ENCODE data around the gene SPATA3. TPM values are rescaled to one million over a fixed set of nuclear protein-coding genes. Genes with fewer than 3 reads are reported as not detected.

SPATA3 gene
- total and polyA plus RNA-seq, 2 donors (not counting 1 experiment from before 2014, with no cell fraction given), result not detected

DNA sequence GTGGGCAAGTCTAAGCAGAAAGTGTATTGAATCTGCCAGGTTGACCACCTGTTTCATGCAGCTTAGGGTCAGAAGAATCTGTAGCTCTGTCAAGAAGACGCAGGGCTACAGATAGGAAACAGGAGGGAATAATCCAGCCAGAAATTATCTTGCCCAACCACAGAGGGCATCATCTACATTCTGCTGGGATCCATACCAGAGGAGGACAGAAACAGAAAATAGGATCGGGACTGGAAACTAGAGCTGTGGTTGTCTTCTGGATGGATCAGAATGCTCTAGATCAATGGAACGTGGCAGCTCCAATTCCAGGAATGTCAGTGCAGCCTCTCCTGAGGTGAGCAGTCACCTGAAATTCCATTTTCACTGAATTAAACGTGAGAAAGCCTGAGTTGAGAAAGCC is 3.6 kb downstream of the SPATA3 start:
- Histone ChIP-seq H3K27me3 (ENCODE audit: control insufficient read depth, insufficient read depth, low read length) (peaks cover 10% of the 10 kb centered on the region), H3K36me3 (ENCODE audit: control insufficient read depth, insufficient read depth, low read length) (no peaks in the 10 kb centered on the region)
- no peak for DNase-seq (ENCODE audit: low read depth in 2 of 2)

DNA sequence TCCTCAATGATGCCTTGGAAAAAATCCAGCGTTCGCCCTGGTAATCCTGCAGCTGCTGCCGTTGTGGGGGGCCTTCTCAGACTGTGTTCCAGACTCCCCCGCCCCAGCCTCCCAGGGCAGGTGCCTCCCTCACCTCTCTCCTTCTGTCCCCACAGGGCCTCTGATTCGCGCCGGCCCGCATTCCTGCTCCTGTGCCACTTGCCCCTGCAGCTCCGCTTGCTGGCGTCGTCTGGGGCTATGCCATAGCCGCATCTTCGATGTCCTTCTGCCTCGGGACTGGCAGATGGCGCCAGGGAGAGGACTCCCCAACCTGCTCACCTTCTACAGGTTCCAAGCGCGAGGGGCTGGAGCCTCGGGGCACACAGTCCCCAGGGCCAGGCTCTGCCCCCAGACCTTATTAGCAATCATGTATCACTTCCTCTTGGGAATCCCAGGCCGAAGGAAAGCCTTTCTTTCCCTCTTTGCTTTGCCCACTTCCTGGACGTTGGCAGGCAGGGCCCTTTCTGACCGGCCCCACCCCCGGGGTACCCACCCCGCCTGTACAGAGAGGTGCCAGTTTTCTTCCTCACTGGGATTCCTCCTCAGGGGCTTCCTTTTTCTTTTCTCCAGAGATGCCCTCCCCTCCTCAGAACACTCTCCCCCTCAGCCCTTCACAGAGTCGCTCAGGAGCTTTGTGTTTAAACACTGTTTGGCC is 4.4 kb downstream of the SPATA3 start:
- Histone ChIP-seq H3K9ac (ENCODE audit: insufficient read depth, low read length) (no peak overlapping the region), H3K36me3 (ENCODE audit: control insufficient read depth, insufficient read depth, low read length) (no peaks in the 10 kb centered on the region), H3K4me3 (replicated peaks in 1 of 4; ENCODE audit: control extremely low read depth in 1 of 4, insufficient read depth in 1 of 4, low read depth in 3 of 4, low read length in 4 of 4) (no peak overlapping the region), H3K4me1 (ENCODE audit: control insufficient read depth, extremely low read depth, insufficient read depth, low read length) (no peaks in the 10 kb centered on the region), H3K9me3 (ENCODE audit: control insufficient read depth, insufficient read depth, low read depth, low read length) (no peaks in the 10 kb centered on the region), H3K27ac (ENCODE audit: insufficient read depth, low read length) (no peak overlapping the region), H3K27me3 (ENCODE audit: control insufficient read depth, insufficient read depth, low read length) (peaks cover 10% of the 10 kb centered on the region), H2AFZ (ENCODE audit: low read length) (no peak overlapping the region), H4K20me1 (ENCODE audit: control insufficient read depth, extremely low read depth, insufficient read depth, low read length) (no peaks in the 10 kb centered on the region), H3K4me2 (ENCODE audit: extremely low read depth, insufficient read depth, low read length) (no peak overlapping the region), H3K79me2 (ENCODE audit: control insufficient read depth, insufficient read depth, low read length) (no peaks in the 10 kb centered on the region)
- no peak for DNase-seq (ENCODE audit: low read depth in 2 of 2)
- TF ChIP-seq, protein P1, sequence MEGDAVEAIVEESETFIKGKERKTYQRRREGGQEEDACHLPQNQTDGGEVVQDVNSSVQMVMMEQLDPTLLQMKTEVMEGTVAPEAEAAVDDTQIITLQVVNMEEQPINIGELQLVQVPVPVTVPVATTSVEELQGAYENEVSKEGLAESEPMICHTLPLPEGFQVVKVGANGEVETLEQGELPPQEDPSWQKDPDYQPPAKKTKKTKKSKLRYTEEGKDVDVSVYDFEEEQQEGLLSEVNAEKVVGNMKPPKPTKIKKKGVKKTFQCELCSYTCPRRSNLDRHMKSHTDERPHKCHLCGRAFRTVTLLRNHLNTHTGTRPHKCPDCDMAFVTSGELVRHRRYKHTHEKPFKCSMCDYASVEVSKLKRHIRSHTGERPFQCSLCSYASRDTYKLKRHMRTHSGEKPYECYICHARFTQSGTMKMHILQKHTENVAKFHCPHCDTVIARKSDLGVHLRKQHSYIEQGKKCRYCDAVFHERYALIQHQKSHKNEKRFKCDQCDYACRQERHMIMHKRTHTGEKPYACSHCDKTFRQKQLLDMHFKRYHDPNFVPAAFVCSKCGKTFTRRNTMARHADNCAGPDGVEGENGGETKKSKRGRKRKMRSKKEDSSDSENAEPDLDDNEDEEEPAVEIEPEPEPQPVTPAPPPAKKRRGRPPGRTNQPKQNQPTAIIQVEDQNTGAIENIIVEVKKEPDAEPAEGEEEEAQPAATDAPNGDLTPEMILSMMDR (conservative IDR thresholded peaks at IDR 0.05 in 1 of 2, IDR thresholded peaks at IDR 0.05 in 1 of 2; ENCODE audit: low read depth in 1 of 2, low read length in 2 of 2), result no peak
- TF ChIP-seq EZH2 (IDR thresholded peaks at IDR 0.05; ENCODE audit: low read length, missing control alignments), result no peak

More for the DNA sequence above, 3.6 kb downstream of the SPATA3 start:
- no peak for TF ChIP-seq EZH2 (IDR thresholded peaks at IDR 0.05; ENCODE audit: low read length, missing control alignments)
- TF ChIP-seq, protein P1 (conservative IDR thresholded peaks at IDR 0.05 in 1 of 2, IDR thresholded peaks at IDR 0.05 in 1 of 2; ENCODE audit: low read depth in 1 of 2, low read length in 2 of 2), result no peak
- no peaks in the 10 kb centered on the region for H3K9me3 ChIP-seq (ENCODE audit: control insufficient read depth, insufficient read depth, low read depth, low read length)
- H3K4me2 ChIP-seq (ENCODE audit: extremely low read depth, insufficient read depth, low read length), result no peak overlapping the region
- no peaks in the 10 kb centered on the region for H4K20me1 ChIP-seq (ENCODE audit: control insufficient read depth, extremely low read depth, insufficient read depth, low read length)
- no peak overlapping the region for H2AFZ ChIP-seq (ENCODE audit: low read length)
- no peak overlapping the region for H3K9ac ChIP-seq (ENCODE audit: insufficient read depth, low read length)
- no peak overlapping the region for H3K4me3 ChIP-seq (replicated peaks in 1 of 4; ENCODE audit: control extremely low read depth in 1 of 4, insufficient read depth in 1 of 4, low read depth in 3 of 4, low read length in 4 of 4)
- no peaks in the 10 kb centered on the region for H3K79me2 ChIP-seq (ENCODE audit: control insufficient read depth, insufficient read depth, low read length)
- no peak overlapping the region for H3K27ac ChIP-seq (ENCODE audit: insufficient read depth, low read length)
- no peaks in the 10 kb centered on the region for H3K4me1 ChIP-seq (ENCODE audit: control insufficient read depth, extremely low read depth, insufficient read depth, low read length)

DNA sequence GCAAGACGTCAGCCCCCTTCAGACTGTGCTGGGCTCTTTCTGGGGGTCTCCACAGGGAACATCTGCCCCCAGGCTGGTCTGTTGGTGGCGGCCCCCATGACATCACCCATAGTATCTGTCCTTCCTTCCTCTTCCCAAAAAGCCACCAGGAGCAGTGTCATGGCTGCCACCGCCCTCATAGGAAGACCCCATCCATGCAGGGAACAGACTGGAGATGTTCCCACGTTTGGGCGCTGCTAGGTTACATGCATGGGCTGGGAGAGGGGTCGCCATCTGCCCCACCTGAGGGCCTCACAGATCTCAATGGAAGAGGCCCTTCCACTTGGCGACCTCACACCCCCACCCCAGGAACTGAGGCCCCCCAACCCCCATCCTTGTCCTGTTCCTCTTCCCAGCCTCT is 5.1 kb downstream of the SPATA3 start:
- H3K79me2 ChIP-seq (ENCODE audit: control insufficient read depth, insufficient read depth, low read length), result no peaks in the 10 kb centered on the region
- no peaks in the 10 kb centered on the region for H4K20me1 ChIP-seq (ENCODE audit: control insufficient read depth, extremely low read depth, insufficient read depth, low read length)
- no peaks in the 10 kb centered on the region for H3K9me3 ChIP-seq (ENCODE audit: control insufficient read depth, insufficient read depth, low read depth, low read length)
- no peak overlapping the region for H3K4me3 ChIP-seq (replicated peaks in 1 of 4; ENCODE audit: control extremely low read depth in 1 of 4, insufficient read depth in 1 of 4, low read depth in 3 of 4, low read length in 4 of 4)
- H3K27me3 ChIP-seq (ENCODE audit: control insufficient read depth, insufficient read depth, low read length), result peaks cover 10% of the 10 kb centered on the region
- no peak overlapping the region for H2AFZ ChIP-seq (ENCODE audit: low read length)
- TF ChIP-seq EZH2 (IDR thresholded peaks at IDR 0.05; ENCODE audit: low read length, missing control alignments), result no peak
- TF ChIP-seq, protein P1 (conservative IDR thresholded peaks at IDR 0.05 in 1 of 2, IDR thresholded peaks at IDR 0.05 in 1 of 2; ENCODE audit: low read depth in 1 of 2, low read length in 2 of 2), result no peak
- H3K4me2 ChIP-seq (ENCODE audit: extremely low read depth, insufficient read depth, low read length), result no peak overlapping the region
- no peak for DNase-seq (ENCODE audit: low read depth in 2 of 2)
- H3K36me3 ChIP-seq (ENCODE audit: control insufficient read depth, insufficient read depth, low read length), result no peaks in the 10 kb centered on the region
- H3K4me1 ChIP-seq (ENCODE audit: control insufficient read depth, extremely low read depth, insufficient read depth, low read length), result no peaks in the 10 kb centered on the region
- H3K27ac ChIP-seq (ENCODE audit: insufficient read depth, low read length), result no peak overlapping the region
- H3K9ac ChIP-seq (ENCODE audit: insufficient read depth, low read length), result no peak overlapping the region
